Amniotic stem cell (primary cell): ENCODE measurements around the gene GIT1.

Experiments
- DNase-seq: peaks from one replicate; lab custom pipeline; 2025; lab: John Stamatoyannopoulos, UW

GIT1 gene

GRCh38 chr17:29579866-29580771, 9.3 kb downstream of the GIT1 start:
- no peak for DNase-seq

- no peak for DNase-seq
Measured at GRCh38 chr17:29578626-29579485, 10.6 kb downstream of the GIT1 start.

GRCh38 chr17:29577385-29578211, 11.8 kb downstream of the GIT1 start:
- DNase-seq: no peak

- no peak for DNase-seq
Measured at GRCh38 chr17:29577001-29577370, 12.5 kb downstream of the GIT1 start.

GRCh38 chr17:29576214-29577000, 13.0 kb downstream of the GIT1 start:
- DNase-seq: no peak

- no peak for DNase-seq
Measured at GRCh38 chr17:29575511-29576213, 13.8 kb downstream of the GIT1 start.

- DNase-seq: no peak
Measured at GRCh38 chr17:29574732-29575510, 14.5 kb downstream of the GIT1 start.

GRCh38 chr17:29573871-29574731, 15.3 kb downstream of the GIT1 start:
- no peak for DNase-seq

- no peak for DNase-seq
Measured at GRCh38 chr17:29573558-29573869, 15.9 kb downstream of the GIT1 start.

- no peak for DNase-seq
Measured at GRCh38 chr17:29572691-29573557, 16.5 kb downstream of the GIT1 start.

GRCh38 chr17:29571883-29572681, 17.4 kb downstream of the GIT1 start:
- no peak for DNase-seq

GRCh38 chr17:29571486-29571882, 18.0 kb downstream of the GIT1 start:
- no peak for DNase-seq

GRCh38 chr17:29570521-29570920, 18.9 kb downstream of the GIT1 start:
- no peak for DNase-seq

GRCh38 chr17:29569245-29569950, 20.1 kb downstream of the GIT1 start:
- no peak for DNase-seq

- DNase-seq: peak; percentile 54
Measured at GRCh38 chr17:29568331-29569244, 20.9 kb downstream of the GIT1 start, which contains the start of gene TP53I13. TP53I13 (plus strand) TSS chr17:29568701; CDS start chr17:29568759, 58 bp downstream.
